WERI-Rb-1 (cell line): ENCODE results near the gene MXRA5.
"Not testable (repeated sequence)": the region's sequence is repeated elsewhere in the genome, so short reads cannot be mapped to it uniquely, and the experiment has no call there.

Experiments used
- DNase-seq: peaks from one replicate; pipeline ENCODE4 v3.0.0-alpha.2; 2020
- H3K27ac ChIP-seq: fragments of 250-450 bp; sonication (Bioruptor Pico); 2 replicates; pipeline ENCODE4 v1.5.1; 2020; ENCODE audit warnings: mild to moderate bottlenecking, moderate library complexity
- H3K27me3 ChIP-seq: fragments of 250-450 bp; sonication (Bioruptor Pico); 2 replicates; pipeline ENCODE4 v1.5.1; 2021; ENCODE audit warnings: mild to moderate bottlenecking, low read depth, moderate library complexity; ENCODE audit not compliant: insufficient read depth, severe bottlenecking
- H3K36me3 ChIP-seq: fragments of 250-450 bp; sonication (Bioruptor Pico); 2 replicates; pipeline ENCODE4 v1.5.1; 2020; ENCODE audit warnings: mild to moderate bottlenecking, moderate library complexity
- H3K4me3 ChIP-seq: 2 replicates; pipeline ENCODE4 v1.5.1; 2011; ENCODE audit warnings: low read depth, mild to moderate bottlenecking, control low read depth, low read length
- H3K9me3 ChIP-seq: fragments of 250-450 bp; sonication (Bioruptor Pico); 2 replicates; pipeline ENCODE4 v1.5.1; 2021; ENCODE audit warnings: mild to moderate bottlenecking, moderate library complexity; ENCODE audit not compliant: severe bottlenecking
- TF ChIP-seq, protein P1 (sequence below): IDR thresholded peaks from 2 replicates; pipeline ENCODE4 v1.5.1; 2011; ENCODE audit warnings: low read depth, mild to moderate bottlenecking, control low read depth, inconsistent platforms, low read length

MXRA5 gene

DNA sequence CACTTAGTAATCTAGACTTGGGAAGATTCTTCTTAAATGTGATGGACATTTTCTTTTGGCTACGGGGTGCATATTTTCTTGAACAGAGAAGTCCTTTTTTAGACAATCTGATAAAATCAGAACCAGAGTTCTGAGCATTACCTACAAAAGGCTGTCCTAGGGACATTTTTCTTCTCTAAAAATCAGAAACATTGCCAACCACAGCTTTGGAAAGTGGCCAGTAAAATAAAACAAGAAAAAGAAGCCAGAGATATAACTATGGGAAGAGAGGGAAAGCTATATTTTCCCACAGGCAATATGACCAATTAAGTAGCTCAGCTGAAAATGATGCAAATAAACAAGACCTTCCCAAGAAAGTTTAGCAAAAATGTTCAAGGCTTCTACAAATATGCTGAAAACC lies 55.9 kb downstream of the MXRA5 start:
- Histone ChIP-seq H3K9me3 (no peaks in the 10 kb centered on the region), H3K36me3 (no peaks in the 10 kb centered on the region), H3K4me3 (no peak overlapping the region), H3K27ac (no peak overlapping the region), H3K27me3 (peaks cover 3% of the 10 kb centered on the region)
- TF ChIP-seq, protein P1, sequence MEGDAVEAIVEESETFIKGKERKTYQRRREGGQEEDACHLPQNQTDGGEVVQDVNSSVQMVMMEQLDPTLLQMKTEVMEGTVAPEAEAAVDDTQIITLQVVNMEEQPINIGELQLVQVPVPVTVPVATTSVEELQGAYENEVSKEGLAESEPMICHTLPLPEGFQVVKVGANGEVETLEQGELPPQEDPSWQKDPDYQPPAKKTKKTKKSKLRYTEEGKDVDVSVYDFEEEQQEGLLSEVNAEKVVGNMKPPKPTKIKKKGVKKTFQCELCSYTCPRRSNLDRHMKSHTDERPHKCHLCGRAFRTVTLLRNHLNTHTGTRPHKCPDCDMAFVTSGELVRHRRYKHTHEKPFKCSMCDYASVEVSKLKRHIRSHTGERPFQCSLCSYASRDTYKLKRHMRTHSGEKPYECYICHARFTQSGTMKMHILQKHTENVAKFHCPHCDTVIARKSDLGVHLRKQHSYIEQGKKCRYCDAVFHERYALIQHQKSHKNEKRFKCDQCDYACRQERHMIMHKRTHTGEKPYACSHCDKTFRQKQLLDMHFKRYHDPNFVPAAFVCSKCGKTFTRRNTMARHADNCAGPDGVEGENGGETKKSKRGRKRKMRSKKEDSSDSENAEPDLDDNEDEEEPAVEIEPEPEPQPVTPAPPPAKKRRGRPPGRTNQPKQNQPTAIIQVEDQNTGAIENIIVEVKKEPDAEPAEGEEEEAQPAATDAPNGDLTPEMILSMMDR, result no peak
- no peak for DNase-seq

DNA sequence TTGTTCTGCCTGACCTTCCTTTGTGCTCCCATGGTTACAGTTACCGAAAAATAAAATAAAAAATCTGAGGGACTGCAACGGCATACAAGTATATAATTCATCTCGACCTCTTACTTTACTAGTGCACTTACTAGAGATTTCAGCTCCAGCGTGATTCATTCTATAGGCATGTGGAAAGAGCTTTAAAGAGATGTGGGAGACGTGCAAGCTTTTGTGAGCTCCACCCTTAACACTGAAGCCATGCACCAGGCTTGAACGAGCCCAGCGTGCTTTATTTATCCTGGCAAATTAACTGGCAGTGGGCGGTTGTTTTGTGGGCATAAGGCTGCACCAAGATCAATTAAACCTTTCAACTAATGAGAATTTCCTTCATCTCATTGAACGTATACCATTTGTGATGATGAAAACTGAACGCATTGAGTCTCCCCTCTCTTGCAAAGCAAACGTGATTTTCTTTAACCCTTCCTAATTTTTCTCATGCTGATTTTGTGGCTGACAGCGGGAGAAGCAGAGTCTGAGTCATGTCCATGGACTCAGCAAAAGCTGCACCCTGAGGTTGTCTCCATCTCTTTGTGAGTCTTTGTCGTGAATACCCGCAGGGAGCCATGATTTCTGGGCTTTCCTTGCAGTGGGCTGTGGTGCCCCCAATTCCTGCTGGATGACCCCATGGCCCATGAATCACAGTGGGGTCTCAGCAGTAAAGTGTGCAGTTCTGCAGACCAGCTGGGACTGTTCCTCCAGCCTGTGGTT lies 60.1 kb downstream of the MXRA5 start:
- no peak overlapping the region for H3K4me3 ChIP-seq
- H3K36me3 ChIP-seq, result no peaks in the 10 kb centered on the region
- H3K9me3 ChIP-seq, result no peaks in the 10 kb centered on the region
- H3K27ac ChIP-seq, result no peak overlapping the region
- no peak for DNase-seq
- peaks cover 3% of the 10 kb centered on the region for H3K27me3 ChIP-seq
- TF ChIP-seq, protein P1, result no peak

DNA sequence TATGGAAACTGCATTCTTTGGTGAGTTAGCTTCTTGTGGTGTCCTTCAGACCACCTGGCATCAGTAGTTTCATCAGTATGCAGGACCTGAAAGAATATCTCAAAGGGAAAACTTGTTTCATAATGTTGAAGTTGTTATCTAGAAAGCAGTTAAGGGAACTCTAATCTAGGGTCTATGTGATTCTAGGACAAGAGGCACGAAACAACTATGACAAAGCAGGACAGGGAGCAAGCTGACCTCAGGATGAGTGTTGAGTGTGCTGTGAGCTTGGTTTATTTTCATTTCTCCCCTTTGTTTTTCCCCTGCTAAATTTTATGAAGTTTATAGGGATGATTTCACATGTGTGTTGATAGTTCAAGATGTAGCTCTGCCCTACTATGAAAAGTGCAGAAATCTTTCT lies 65.7 kb downstream of the MXRA5 start:
- H3K36me3 ChIP-seq, result no peaks in the 10 kb centered on the region
- DNase-seq, result no peak
- H3K4me3 ChIP-seq, result no peak overlapping the region
- H3K27me3 ChIP-seq, result no peaks in the 10 kb centered on the region
- H3K27ac ChIP-seq, result no peak overlapping the region
- no peaks in the 10 kb centered on the region for H3K9me3 ChIP-seq
- TF ChIP-seq, protein P1, result no peak

DNA sequence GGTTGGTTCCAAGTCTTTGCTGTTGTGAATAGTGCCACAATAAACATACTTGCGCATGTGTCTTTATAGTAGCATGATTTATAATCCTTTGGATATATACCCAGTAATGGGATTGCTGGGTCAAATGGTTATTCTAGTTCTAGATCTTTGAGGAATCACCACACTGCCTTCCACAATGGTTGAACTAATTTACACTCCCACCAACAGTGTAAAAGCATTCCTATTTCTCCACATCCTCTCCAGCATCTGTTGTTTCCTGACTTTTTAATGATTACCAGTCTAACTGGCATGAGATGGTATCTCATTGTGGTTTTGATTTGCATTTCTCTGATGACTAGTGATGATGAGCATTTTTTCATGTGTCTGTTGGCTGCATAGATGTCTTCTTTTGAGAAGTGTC lies 72.8 kb downstream of the MXRA5 start:
- not testable (repeated sequence) for H3K36me3 ChIP-seq, DNase-seq, H3K4me3 ChIP-seq, H3K9me3 ChIP-seq, H3K27ac ChIP-seq
- peaks cover 10% of the 10 kb centered on the region for H3K27me3 ChIP-seq

DNA sequence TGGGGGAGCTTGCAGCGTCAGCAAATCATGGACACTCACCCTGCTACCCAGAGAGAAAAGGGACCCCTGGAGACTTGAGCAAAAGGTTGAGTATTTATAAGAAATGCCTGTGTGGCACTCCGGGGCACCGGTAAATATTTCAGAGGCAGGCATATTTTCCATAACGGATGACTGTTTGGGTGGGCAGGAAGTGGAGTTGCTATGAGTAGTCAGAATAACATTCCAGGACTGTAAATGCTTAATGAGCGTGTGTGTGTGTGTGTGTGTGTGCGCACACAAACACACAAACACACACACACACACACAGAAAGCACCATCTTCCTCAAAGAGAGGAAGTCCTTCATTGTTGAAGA lies 74.6 kb downstream of the MXRA5 start:
- H3K36me3 ChIP-seq, result no peaks in the 10 kb centered on the region
- DNase-seq, result no peak
- TF ChIP-seq, protein P1, result no peak
- H3K9me3 ChIP-seq, result no peaks in the 10 kb centered on the region
- H3K4me3 ChIP-seq, result no peak overlapping the region
- peaks cover 13% of the 10 kb centered on the region for H3K27me3 ChIP-seq
- H3K27ac ChIP-seq, result no peak overlapping the region

DNA sequence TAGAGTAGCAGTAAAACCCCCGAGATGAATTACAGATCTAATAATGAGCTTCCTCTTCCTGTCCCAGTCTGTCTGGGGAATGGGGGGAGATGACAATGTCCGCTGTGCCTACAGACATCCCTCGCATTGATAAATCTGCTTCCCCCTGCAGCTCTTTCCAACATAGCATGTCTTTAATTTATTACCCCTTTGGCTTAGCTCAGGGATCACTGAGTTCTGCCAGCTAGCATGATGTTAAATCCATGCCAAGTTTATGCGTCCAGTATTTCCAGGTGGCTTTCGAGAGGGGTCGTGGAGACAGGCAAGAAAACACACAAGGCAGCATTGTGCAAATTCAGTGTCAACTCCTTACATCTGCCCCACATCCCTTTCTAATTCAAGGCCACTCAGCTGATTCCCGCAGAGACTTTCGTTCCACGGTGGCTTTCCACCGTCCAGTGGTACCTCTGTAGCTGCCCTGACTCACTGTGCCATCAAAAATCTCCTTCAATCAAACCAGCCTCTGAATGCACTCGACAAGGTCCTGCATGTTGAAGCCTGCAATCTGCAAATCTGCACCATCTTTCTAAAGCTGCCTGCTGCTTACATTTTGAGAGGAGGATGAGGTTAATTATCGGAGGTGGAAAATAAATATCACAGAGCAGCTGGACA lies 75.1 kb downstream of the MXRA5 start:
- no peak overlapping the region for H3K27ac ChIP-seq
- H3K36me3 ChIP-seq, result no peaks in the 10 kb centered on the region
- no peak overlapping the region for H3K4me3 ChIP-seq
- TF ChIP-seq, protein P1, result no peak
- H3K9me3 ChIP-seq, result no peaks in the 10 kb centered on the region
- DNase-seq, result no peak
- peaks cover 13% of the 10 kb centered on the region for H3K27me3 ChIP-seq
